Dedifferentiated amniotic fluid mesenchymal stem cell (primary cell): ENCODE measurements around the gene SRSF7.
"Not testable (repeated sequence)": the region's sequence is repeated elsewhere in the genome, so short reads cannot be mapped to it uniquely, and the experiment has no call there.

Experiments
- DNase-seq: peaks from one replicate; pipeline ENCODE4 v3.0.0-alpha.2; 2016; ENCODE audit errors: extremely low spot score

SRSF7 gene

GRCh38 chr2:38754049-38754448 is 2.9 kb upstream of the SRSF7 start:
- no peak for DNase-seq

- DNase-seq: no peak
These were observed 642 bp upstream of the SRSF7 start for GRCh38 chr2:38751596-38752410.

GRCh38 chr2:38750011-38750890 is 910 bp downstream of the SRSF7 start:
- DNase-seq: no peak

GRCh38 chr2:38748943-38749804 is 2.0 kb downstream of the SRSF7 start:
- no peak for DNase-seq

GRCh38 chr2:38748391-38748790 is 2.8 kb downstream of the SRSF7 start:
- DNase-seq: no peak

GRCh38 chr2:38747819-38748218 is 3.3 kb downstream of the SRSF7 start:
- no peak for DNase-seq

- DNase-seq: no peak
These were observed 4.1 kb downstream of the SRSF7 start for GRCh38 chr2:38747007-38747424.

- no peak for DNase-seq
These were observed 5.9 kb downstream of the SRSF7 start for GRCh38 chr2:38745267-38745666.

GRCh38 chr2:38744399-38744780 is 6.8 kb downstream of the SRSF7 start:
- no peak for DNase-seq

GRCh38 chr2:38743672-38744398 is 7.3 kb downstream of the SRSF7 start:
- DNase-seq: no peak

- DNase-seq: no peak
These were observed 8.2 kb downstream of the SRSF7 start for GRCh38 chr2:38742797-38743559.

- peak; percentile 49 for DNase-seq
These were observed 10.1 kb downstream of the SRSF7 start for GRCh38 chr2:38740851-38741731.

GRCh38 chr2:38739524-38739923 is 11.6 kb downstream of the SRSF7 start:
- no peak for DNase-seq

- no peak for DNase-seq
These were observed 13.2 kb downstream of the SRSF7 start for GRCh38 chr2:38737925-38738324.

GRCh38 chr2:38737000-38737698 is 14.0 kb downstream of the SRSF7 start:
- DNase-seq: not testable (repeated sequence)

GRCh38 chr2:38735999-38736320 is 15.2 kb downstream of the SRSF7 start:
- no peak for DNase-seq

GRCh38 chr2:38734299-38735058 is 16.7 kb downstream of the SRSF7 start:
- DNase-seq: no peak

GRCh38 chr2:38733300-38733971 is 17.7 kb downstream of the SRSF7 start:
- no peak for DNase-seq
